CD4-positive, alpha-beta T cell treated with Interleukin-15 for 1 hour (primary cell): ENCODE results near the gene ALG12.

Experiments used
- DNase-seq: peaks from one replicate; pipeline ENCODE4 v3.0.0-alpha.2; 2020

Gene ALG12

DNA sequence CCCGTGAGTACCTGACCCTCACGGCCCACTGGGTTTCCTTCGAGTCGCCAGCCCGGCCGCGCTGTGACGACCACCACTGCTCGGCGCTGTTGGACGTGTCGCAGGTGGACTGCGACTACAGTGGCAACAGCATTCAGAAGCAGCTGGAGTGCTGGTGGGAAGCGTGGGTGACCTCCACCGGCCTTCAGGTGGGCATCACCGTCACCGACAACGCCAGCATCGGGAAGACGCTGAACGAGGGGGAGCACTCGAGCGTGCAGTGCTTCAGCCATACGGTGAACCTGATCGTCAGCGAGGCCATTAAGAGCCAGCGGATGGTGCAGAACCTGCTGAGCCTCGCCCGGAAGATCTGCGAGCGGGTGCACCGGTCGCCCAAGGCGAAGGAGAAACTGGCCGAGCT, 32.4 kb downstream of the ALG12 start:
- DNase-seq, result no peak

DNA sequence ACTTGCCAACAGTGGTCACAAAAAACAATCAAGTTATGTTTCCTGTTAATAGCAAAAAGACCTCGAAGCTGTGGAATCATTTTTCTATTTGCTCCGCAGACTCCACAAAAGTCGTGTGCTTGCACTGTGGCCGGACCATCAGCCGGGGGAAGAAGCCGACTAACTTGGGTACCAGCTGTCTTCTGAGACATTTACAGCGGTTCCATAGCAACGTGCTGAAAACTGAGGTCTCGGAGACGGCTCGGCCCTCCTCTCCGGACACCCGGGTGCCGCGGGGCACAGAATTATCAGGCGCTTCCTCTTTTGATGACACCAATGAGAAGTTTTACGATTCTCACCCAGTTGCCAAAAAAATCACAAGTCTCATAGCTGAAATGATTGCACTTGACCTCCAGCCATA, 33.0 kb downstream of the ALG12 start:
- no peak for DNase-seq

DNA sequence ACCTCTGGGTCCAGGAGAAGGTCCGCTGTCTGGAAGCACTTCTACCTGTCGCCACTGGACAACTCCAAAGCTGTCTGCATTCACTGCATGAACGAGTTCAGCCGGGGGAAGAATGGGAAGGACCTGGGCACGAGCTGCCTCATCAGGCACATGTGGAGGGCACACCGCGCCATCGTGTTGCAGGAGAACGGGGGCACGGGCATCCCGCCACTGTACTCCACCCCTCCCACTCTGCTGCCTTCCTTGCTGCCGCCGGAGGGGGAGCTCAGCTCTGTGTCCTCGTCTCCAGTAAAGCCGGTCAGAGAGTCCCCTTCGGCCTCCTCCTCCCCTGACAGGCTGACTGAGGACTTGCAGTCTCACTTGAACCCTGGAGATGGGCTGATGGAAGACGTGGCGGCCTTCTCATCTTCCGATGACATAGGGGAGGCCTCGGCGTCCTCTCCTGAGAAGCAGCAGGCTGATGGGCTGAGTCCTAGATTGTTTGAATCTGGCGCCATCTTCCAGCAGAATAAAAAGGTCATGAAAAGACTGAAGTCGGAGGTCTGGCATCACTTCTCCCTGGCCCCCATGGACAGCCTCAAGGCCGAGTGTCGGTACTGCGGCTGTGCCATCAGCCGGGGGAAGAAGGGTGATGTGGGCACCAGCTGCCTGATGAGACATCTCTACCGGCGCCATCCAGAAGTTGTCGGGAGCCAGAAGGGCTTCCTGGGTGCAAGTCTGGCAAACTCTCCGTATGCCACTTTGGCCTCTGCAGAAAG, 33.6 kb downstream of the ALG12 start:
- DNase-seq, result no peak

DNA sequence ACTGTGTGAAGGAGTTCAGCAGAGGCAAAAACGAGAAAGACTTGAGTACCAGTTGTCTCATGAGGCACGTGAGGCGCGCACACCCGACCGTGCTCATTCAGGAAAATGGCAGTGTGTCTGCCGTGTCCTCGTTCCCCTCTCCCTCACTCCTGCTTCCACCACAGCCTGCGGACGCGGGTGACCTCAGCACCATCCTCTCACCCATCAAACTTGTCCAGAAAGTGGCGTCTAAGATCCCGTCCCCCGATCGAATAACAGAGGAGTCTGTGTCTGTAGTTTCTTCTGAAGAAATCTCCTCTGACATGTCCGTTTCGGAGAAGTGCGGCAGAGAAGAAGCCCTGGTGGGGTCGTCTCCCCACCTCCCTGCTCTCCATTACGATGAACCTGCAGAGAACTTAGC, 34.2 kb downstream of the ALG12 start:
- no peak for DNase-seq

DNA sequence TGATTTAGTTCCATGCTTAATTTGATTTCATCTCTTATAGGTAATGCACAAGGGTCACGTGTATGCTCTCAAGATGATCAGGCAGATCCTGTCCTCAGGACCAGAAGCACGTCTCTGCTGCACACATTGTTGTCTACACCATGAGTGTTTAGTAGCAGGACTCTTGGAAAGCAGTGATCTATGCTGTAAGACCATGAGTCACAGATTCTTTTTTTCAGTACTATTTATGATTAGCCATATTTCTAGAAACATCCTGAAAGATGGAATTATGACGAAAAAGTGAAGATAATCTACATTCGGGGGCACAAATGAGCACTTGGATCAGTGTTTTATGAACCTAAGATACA, 35.0 kb downstream of the ALG12 start:
- no peak for DNase-seq

DNA sequence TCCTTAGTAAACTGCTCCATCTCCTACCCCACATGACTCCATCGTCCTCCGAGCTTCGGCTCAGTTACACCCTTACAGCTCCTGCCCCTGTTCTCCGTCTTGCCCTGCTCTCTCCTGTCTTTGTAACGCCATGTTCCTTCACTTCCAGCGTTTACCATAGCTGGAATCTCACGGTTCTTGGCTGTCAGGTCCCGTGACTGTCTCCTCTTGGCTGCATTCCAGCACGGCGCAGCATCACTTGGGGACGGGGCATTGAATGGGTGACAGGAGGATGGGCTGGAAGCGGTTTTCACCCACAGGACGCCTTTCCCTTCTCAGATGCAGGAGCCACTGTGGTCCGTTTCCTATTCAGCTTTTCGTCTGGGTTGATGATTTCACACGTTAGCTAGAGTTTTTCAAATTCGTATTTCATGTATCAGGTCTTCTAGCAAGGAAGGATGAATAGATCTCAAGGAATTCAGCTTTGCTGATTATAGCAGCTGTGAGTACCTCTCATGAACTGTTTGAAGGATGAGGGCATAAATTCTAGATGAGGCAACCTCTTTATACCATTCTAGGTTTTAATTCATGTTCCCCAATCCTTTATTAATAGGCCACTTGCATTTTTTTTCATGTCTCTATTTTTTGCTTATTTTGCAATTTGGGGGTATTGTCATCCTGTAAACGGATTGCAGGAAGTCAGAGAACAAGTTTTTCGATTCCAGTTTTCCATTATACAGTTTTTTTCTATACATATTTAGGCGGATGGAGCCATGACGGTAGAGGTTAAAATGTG, 35.5 kb downstream of the ALG12 start:
- no peak for DNase-seq

DNA sequence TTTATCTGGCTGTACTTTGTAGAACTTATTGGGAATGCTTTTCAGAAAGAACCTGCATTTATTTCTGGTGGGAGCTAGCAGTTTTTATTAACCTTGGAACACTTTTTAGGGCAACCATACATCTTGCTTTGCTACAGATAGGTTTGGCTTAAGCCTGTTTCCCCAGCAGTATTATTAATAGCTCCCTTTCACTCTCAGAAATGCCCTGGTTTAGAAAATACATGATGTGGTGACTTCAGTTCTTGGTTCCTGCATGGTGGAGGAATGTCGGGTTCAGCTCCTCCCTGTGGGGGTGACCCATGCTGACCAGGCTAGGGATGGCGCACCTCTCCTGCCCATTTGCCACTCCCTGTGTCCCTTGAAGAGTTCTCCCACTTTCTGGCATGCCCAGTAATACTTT, 36.4 kb downstream of the ALG12 start:
- no peak for DNase-seq

DNA sequence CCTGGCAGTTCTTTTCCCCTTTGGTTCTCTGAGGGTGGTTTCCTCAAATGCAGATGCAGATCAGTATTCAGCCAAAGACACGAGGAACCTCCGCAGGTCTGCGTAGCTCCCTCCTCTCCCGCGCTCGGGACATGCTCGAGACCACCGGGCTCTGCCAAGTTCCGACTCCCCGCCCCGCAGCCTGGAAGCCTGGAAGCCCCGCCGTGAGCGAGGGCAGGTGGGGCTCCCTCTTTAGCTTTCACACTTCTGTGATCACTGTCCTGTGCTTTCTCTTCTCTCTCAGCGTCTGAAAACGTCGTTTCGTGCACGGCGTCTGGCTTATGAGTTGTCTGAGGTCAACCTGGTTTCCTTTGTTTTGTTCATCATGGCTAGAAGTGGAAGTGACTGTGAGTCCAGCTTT, 38.0 kb downstream of the ALG12 start:
- DNase-seq, result no peak

DNA sequence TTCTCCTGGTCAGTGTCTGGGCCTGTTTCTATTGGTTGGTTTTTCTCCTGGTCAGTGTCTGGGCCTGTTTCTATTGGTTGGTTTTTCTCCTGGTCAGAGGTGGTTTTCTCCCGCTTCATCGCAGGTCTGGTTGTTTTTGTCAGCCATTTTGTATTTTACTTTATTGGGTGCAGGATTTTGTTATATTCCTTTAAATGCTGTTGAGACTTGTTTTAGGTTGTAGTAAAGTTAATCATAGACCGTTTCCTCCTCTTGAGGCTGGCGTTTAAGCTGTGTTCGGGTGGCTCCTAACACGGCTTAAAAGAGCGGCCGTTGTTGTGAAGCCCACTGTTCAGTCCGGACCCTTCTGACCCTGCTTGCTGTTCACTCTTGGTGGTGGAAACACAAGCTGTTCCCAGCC, 38.4 kb downstream of the ALG12 start:
- DNase-seq, result no peak

DNA sequence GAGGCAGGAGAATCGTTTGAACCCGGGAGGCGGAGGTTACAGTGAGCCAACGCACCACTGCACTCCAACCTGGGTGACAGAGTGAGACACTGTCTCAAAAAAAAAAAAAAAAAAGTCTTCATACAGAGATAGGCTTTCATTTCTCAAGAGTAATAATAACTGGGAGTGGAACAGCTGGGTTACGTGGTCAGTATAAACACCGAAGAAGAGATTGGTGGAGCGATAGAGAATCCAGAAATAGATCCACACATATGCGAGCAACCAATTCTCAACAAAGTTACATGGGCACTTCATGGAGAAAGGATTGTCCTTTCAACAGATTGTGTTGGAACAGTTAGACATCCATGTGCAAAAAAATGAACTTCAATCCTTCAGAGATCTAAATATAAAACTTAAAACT, 40.0 kb downstream of the ALG12 start:
- DNase-seq, result no peak

DNA sequence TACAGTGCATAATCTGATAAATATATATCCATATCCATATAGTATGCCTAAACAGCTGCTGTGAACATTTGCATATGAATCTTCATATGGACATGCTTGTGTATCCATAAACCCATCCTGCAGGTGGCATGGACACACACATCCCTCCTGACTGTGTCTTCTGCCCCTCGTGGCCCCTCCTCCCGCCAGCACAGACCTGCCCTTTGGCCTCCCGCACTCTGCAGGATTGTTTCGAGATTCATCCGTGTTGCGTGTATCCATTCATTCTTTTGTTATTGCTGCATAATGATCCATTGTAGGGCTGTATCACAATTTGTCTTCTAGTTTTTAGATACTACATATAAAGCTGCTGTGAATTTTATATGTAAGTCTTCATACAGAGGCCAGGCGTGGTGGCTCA, 40.6 kb downstream of the ALG12 start:
- DNase-seq, result no peak

DNA sequence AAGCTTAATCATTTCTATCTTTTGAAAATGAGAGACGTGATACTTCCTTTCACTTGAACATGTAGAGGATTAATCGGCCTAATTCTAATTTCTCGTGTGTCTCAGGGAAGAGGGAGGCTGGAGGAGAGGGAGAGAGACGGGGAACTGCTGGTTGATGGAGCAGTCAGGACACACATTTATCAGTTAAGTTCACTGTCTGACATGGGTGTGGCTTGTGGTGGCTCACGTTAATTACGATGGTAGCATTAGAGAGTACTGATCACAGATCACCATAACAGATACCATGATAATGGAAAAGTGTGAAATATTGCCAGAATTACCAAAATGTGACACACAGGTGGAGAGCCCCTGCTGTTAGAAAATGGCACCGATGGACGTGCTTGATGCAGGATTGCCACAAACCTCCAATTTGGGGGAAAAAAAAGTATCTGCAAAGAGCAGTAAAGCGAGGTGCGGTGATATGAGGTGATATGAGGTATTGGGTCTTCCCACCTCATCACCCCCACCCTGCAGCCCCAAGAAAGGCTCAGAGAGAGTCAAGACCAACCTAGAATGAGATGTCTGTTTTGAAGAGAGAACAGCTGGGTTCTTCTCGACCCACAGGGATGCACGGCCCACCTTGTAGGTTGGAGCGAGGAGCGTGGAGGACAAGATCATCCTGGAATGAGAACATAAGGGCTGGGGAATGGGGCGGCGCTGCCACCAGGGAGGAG, 44.9 kb downstream of the ALG12 start:
- DNase-seq, result no peak

DNA sequence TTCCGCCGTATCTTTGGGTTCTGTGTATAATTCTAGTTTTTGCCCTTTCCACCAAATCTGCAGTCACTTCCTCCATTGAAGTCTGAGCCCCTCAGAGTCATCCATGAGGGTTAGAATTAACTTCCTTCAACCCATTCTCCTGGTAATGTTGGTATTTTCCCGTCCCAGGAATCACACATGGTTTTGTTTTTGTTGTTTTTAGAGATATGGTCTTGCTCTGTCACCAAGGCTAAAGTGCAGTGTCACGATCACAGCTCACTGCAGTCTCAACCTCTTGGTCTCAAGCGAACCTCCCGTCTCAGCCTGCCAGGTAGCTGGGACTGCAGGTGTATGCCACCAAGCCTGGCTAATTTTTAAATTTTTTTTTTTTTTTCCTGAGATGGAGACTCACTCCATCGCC, 45.9 kb downstream of the ALG12 start:
- no peak for DNase-seq

DNA sequence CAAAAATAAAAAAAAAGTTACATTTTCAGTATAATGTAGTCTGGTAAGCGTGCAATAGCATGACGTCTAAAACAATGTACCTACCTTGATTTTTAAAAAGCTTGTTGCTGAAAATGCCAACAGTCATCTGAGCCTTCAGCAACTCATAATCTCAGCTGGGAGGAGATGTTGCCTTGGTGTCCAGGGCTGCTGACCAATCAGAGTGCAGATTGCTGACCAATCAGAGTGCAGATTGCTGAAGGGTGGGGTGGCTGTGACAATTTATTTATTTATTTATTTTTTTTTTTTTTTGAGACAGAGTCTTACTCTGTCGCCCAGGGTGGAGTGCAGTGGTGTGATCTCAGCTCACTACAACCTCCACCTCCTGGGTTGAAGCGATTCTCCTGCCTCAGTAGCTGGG, 46.8 kb downstream of the ALG12 start:
- no peak for DNase-seq

DNA sequence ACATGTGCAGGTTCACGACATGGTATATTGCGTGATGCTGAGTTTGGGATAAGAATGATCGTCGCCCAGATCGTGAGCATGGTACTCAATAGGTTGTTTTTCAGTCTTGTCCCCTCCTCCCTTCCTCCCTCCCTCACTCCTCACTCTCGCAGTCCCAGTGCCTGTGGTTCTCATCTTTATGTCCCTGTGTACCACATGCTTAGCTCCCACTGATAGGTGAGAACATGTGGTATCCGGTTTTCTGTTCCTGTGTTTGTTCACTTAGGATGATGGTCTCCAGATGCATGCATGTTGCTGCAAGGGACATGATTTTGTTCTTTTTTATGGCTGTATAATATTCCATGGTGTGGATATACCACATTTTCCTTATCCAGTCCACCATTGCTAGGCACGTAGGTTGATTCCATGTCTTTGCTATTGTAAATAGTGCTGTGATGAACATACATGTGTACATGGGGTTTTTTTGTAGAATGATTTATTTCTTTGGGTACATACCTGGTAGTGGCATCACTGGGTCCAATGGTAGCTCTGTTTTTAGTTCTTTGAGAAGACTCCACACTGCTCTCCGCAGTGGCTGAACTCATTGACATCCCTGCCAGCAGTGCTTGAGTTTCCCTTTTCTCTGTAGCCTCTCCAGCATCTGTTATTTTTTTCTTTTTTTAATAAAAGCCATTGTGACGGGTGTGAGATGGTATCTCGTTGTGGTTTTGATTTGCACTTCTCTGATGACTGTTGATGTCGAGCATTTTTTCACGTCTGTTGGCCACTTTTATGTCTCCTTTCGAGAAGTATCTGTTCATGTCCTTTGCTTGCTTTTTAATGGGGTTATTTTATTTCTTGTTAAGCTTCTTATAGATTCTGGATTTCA, 48.2 kb downstream of the ALG12 start:
- no peak for DNase-seq

DNA sequence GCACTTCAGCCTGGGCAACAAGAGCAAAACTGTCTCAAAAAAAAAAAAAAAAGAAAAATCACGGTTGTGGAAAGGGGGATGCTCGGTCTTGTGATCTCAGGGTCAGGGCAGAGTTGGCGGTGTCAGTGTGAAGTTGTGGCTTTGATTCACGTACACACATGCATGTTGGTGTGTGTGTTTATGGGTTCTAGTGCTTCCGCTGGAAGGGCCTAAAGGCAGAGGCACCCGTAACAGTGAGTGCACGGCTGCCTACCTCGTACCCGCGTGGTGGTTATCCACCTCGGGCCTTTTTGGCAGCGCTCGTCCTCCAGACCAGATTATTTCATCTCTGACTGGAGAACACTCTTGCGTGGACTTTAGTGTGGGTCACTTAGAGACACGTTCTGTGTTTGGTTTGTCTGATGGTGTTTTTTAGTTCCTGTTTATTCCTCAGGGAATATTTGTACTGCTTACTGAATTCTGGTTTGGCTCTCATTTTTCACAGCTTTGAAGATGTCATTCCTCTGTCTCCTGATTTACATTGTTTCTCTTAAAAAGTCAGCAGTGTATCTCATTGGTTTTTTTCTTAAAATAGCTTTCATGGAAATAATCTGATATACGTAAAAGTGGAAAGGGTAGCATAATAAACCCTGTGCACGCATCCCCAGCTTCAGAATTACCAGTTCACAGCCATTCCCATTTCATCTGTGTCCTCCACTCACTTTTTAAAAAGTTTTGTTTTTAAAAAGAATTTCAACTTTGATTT, 49.0 kb downstream of the ALG12 start:
- no peak for DNase-seq

DNA sequence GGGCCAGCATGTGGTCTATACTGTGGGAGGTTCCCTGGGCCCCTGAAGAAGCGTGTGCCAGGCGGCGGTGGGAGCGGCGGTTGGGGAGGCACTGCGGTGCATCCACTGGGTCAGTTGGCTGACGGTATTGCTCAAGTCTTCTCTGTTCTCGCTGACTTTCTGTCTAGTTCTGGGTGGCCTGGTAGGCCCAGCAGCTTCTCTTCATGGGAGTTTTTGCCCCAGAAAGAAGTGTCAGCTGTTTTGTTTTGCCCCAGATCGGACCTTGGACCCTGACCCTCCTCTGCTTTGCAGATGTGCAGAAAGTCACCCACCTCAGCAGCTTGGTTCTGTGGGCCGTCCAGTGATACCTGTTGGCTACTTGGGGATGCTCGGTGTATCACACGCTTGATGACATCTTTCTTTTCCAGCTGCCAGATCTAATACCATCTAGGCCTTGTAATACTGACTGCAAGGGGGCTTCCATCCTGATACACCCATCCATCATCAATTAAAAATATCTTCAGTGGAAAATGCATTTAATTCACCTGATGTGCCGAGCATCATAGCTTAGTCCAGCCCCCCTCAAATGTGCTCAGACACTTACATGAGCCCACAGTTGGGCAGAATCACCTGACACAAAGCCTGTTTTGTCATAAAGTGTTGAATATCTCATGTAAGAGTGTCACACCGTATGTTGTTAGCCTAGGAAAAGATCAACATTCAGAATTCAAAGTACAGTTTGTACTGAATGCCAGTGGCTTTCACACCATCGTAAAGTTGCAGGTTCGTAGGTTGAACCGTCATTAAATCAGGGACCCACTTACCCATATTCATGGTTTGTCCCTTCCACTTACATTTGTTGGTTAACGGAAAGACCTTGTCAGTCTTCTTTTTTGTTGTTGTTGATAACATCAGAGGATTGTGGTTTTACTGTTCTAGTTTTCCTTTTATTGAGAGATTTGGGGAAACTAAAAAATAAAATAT, 50.7 kb downstream of the ALG12 start:
- DNase-seq, result no peak

DNA sequence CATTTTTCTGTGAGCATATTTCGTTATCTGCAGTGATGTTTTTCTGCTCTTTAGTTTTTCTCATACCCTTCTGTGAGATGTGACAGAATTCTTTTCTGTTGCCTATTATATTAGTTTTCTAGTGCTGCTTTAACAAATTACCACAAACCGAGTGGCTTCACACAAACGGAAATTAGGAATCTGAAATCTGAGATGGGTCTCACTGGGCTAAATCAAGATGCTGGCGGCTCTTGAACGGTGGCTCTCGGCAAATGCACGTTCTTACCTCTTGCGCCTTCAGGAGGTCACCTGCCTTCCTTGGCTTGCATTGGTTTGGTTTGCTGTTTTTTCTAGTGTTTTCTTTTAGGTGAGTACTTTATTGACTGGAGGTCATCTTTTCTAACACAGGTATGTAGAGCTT, 51.6 kb downstream of the ALG12 start:
- no peak for DNase-seq

DNA sequence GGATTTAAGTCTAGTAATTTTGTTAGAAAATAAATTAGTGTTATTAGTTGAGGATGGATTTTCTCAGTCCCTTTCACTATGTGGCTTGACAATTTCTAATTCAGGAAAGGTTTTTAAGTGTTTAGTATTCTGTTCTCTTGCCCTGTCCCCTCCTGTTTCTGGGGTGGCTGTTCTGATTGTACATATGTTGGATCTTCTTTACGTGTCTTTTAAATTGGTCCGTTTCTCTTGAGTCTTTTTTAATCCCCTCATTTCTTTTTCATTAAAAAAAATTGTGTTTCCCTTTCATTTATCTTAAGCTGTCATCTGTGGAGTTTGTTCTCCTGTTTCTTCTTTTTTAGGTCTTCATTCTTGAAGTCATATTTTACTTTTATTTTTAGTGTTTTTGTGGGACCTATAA, 52.1 kb downstream of the ALG12 start:
- no peak for DNase-seq

DNA sequence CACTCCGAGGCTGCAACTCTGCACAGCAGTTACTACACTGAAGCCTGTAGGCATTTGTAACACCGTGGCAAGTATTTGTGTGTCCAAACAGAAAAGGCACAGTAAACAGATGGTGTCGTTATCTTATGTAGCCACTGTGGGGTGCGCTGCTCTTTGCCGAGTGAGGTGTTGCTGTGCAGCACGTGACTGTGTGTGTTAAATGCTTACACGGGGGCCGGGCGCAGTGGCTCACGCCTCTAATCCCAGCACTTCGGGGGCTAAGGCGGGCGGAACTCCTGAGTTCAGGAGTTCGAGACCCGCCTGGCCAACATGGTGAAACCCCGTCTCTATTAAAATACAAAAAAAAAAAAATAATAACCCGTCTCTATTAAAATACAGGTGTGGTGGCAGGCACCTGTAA, 53.1 kb downstream of the ALG12 start:
- DNase-seq, result no peak

DNA sequence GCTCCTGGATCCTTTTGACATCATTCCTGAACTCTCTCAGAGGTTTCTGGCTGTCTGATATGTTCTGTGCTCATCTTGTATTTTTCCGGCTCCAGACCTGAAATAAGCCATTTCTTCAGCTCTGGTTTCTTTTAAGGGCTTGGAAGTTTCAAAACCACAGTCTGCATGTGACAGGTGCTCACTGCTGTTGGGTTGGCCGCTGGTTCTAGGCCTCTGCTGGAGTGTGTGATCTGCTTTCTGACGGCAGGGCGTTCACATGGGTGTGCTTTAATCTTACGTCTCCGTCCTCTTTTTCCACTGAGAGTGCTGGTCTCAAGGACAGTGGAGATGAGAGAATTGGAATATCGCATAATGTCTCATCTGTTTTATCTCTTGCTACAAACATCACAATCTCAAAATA, 54.3 kb downstream of the ALG12 start:
- no peak for DNase-seq

DNA sequence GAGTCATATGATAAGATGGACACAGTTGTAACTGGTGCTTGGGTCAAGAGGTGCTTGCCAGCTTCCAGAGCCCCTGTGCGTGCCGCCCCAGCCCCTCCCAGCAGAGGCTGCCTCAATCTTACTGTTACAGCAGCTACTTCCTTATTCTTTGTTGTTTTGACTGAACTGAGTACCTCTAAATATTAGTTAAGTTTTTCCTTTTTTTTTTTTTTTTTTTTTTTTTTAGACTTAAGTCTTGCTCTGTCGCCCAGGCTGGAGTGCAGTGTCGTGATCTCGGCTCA, 55.8 kb downstream of the ALG12 start:
- DNase-seq, result no peak
